ENCODE measurements around the gene HOXD11.

DNA sequence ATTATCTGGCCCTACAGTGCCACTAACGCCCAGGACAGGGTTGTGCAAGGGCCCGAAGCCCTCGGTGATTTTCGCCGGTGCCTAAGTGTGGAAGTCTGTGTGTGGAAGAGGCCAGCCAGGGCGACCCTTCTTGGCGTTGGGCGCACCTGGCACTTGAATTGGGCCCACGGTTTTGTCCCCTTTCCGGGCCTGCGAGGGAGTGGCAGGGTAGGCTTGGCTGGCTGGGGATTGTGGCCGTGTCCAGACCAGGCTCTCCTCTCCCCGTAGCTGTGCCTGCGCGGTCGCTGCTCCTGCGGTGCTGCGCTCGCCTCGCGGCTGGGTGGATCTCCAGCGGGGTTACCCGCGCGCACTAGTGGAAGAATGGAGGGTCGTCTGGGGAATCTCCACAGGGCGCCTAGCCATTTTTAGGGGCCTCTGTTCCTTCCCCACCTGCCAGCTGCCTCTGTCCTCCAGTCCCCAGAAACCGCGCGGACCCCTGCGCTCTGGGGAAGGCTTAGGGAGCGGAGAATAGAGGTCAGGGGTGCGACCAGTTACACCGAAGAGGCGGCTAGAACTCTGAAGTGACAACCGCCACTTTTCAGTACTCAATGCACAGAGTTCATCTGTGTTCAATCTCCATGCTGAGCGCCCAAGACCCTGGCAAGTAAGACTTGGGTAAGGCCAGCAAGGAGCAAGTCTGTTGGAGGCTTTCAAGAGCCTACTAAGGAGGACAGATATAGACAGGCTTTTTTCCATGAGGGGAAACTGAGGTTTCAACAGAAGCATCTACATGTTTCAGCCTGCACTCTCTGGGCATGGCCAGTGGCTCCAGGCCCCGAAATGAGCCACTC, 39.3 kb upstream of the HOXD11 start:
- TF ChIP-seq, protein P1, sequence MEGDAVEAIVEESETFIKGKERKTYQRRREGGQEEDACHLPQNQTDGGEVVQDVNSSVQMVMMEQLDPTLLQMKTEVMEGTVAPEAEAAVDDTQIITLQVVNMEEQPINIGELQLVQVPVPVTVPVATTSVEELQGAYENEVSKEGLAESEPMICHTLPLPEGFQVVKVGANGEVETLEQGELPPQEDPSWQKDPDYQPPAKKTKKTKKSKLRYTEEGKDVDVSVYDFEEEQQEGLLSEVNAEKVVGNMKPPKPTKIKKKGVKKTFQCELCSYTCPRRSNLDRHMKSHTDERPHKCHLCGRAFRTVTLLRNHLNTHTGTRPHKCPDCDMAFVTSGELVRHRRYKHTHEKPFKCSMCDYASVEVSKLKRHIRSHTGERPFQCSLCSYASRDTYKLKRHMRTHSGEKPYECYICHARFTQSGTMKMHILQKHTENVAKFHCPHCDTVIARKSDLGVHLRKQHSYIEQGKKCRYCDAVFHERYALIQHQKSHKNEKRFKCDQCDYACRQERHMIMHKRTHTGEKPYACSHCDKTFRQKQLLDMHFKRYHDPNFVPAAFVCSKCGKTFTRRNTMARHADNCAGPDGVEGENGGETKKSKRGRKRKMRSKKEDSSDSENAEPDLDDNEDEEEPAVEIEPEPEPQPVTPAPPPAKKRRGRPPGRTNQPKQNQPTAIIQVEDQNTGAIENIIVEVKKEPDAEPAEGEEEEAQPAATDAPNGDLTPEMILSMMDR (IDR thresholded peaks at IDR 0.05) = no peak
- no peak for TF ChIP-seq POLR2A (IDR thresholded peaks at IDR 0.05)

All from body of pancreas (tissue), 4 donors.